Hematopoietic multipotent progenitor cell treated with erythropoietin and hydrocortisone succinate and interleukin-3 and kit ligand, for 8 days (in vitro differentiated cells): ENCODE measurements around the gene PCGF3.
A peak's percentile ranks its signal among the peaks of the same experiment; 100 is the strongest.
"Not testable (repeated sequence)": the region's sequence is repeated elsewhere in the genome, so short reads cannot be mapped to it uniquely, and the experiment has no call there.

Experiments
- DNase-seq: peaks from one replicate; pipeline ENCODE4 v3.0.0-alpha.2; 2015

PCGF3 gene

GRCh38 chr4:744212-744841, 38.7 kb downstream of the PCGF3 start:
- no peak for DNase-seq

GRCh38 chr4:747546-748170, 42.0 kb downstream of the PCGF3 start:
- DNase-seq = no peak

GRCh38 chr4:748461-748860, 42.8 kb downstream of the PCGF3 start:
- no peak for DNase-seq

- no peak for DNase-seq
Observed at GRCh38 chr4:749698-750666, 44.4 kb downstream of the PCGF3 start.

- no peak for DNase-seq
Observed at GRCh38 chr4:751676-752075, 46.0 kb downstream of the PCGF3 start.

GRCh38 chr4:752196-752861, 46.7 kb downstream of the PCGF3 start:
- no peak for DNase-seq

GRCh38 chr4:753186-753585, 47.6 kb downstream of the PCGF3 start:
- DNase-seq = not testable (repeated sequence)

GRCh38 chr4:754221-755120, 48.8 kb downstream of the PCGF3 start:
- no peak for DNase-seq

- no peak for DNase-seq
Observed at GRCh38 chr4:757111-757510, 51.5 kb downstream of the PCGF3 start.

GRCh38 chr4:759810-760209, 54.2 kb downstream of the PCGF3 start:
- DNase-seq = not testable (repeated sequence)

GRCh38 chr4:760616-761015, 55.0 kb downstream of the PCGF3 start:
- no peak for DNase-seq

GRCh38 chr4:761086-761485, 55.5 kb downstream of the PCGF3 start:
- no peak for DNase-seq

GRCh38 chr4:761739-762138, 56.1 kb downstream of the PCGF3 start:
- DNase-seq = no peak

- DNase-seq = peak; percentile 38
Observed at GRCh38 chr4:762211-763190, 56.9 kb downstream of the PCGF3 start.

GRCh38 chr4:763191-763810, 57.7 kb downstream of the PCGF3 start:
- no peak for DNase-seq

GRCh38 chr4:763922-764321, 58.3 kb downstream of the PCGF3 start:
- DNase-seq = no peak

- no peak for DNase-seq
Observed at GRCh38 chr4:764405-765169, 59.0 kb downstream of the PCGF3 start.

- no peak for DNase-seq
Observed at GRCh38 chr4:766152-766515, 60.5 kb downstream of the PCGF3 start.

- DNase-seq = no peak
Observed at GRCh38 chr4:766559-767283, 61.1 kb downstream of the PCGF3 start.
